Measurements from ENCODE around the gene B4GALNT3. TPM values are rescaled to one million over a fixed set of nuclear protein-coding genes. Genes with fewer than 3 reads are reported as not detected.
A peak's percentile ranks its signal among the peaks of the same experiment; 100 is the strongest.

The B4GALNT3 gene
- total RNA-seq, 1 experiment from 2014 or later, result 2.3 TPM

- POLR2A ChIA-PET, result no interaction called here
Measured at GRCh38 chr12:503111-503761, 43.5 kb downstream of the B4GALNT3 start.

GRCh38 chr12:505221-505620 lies 45.5 kb downstream of the B4GALNT3 start:
- DNase-seq (ENCODE audit: low read depth, low spot score) (no peak), ATAC-seq (no peak)
- peaks cover 5% of the 10 kb centered on the region; the same call in 1 of the 2 replicates for H3K4me1 ChIP-seq (ENCODE audit: control insufficient read depth, insufficient read depth, low read length)
- POLR2A ChIA-PET, result no interaction called here
- H3K27me3 ChIP-seq (ENCODE audit: control insufficient read depth, insufficient read depth, low read length), result no peaks in the 10 kb centered on the region
- no peak for TF ChIP-seq REST (IDR thresholded peaks at IDR 0.05; ENCODE audit: insufficient read depth in 1 of 2, low read depth in 2 of 2, low read length in 1 of 2)
- TF ChIP-seq TCF7L2 (IDR thresholded peaks at IDR 0.05; ENCODE audit: low read depth, low read length), result no peak
- TF ChIP-seq POLR2AphosphoS5 (IDR thresholded peaks at IDR 0.05; ENCODE audit: low read depth, low read length), result no peak
- TF ChIP-seq SIN3A (IDR thresholded peaks at IDR 0.05; ENCODE audit: borderline replicate concordance, insufficient read depth, low read depth, low read length), result no peak
- TF ChIP-seq CTCF (IDR thresholded peaks at IDR 0.05), result no peak
- intact Hi-C loops (cut with micrococcal nuclease; ENCODE audit: unreplicated experiment) (no loop called here), in situ Hi-C loops (cut with HindIII; ENCODE audit: low pct_unique_long_range_greater_than_20kb, low sequenced_read_pairs) (no loop called here)
- H3K9me3 ChIP-seq (ENCODE audit: control insufficient read depth, insufficient read depth, low read depth, low read length), result no peaks in the 10 kb centered on the region
- no peaks in the 10 kb centered on the region for H3K36me3 ChIP-seq (ENCODE audit: control insufficient read depth, insufficient read depth, low read length)
- no TSS peak for BruUV-seq (replicated peaks)
- CTCF ChIA-PET, result no interaction called here
- no peak overlapping the region for H3K27ac ChIP-seq (ENCODE audit: low read length)
- no peak overlapping the region for H3K4me3 ChIP-seq (ENCODE audit: low read depth in 2 of 2, low read length in 2 of 2)

More at GRCh38 chr12:503111-503761, 43.5 kb downstream of the B4GALNT3 start:
- H3K4me3 ChIP-seq (ENCODE audit: low read depth in 2 of 2, low read length in 2 of 2), result no peak overlapping the region
- no peaks in the 10 kb centered on the region for H3K36me3 ChIP-seq (ENCODE audit: control insufficient read depth, insufficient read depth, low read length)
- 0 out of 2 replicates have a peak, but pooled peaks have one; percentile 30 for ATAC-seq
- no peaks in the 10 kb centered on the region for H3K27me3 ChIP-seq (ENCODE audit: control insufficient read depth, insufficient read depth, low read length)
- CTCF ChIA-PET, result no interaction called here
- 0 out of 2 replicates have a peak, but pooled peaks cover 2% of the 10 kb centered on the region for H3K4me1 ChIP-seq (ENCODE audit: control insufficient read depth, insufficient read depth, low read length)
- TF ChIP-seq REST (IDR thresholded peaks at IDR 0.05; ENCODE audit: insufficient read depth in 1 of 2, low read depth in 2 of 2, low read length in 1 of 2) (no peak), POLR2AphosphoS5 (IDR thresholded peaks at IDR 0.05; ENCODE audit: low read depth, low read length) (no peak), SIN3A (IDR thresholded peaks at IDR 0.05; ENCODE audit: borderline replicate concordance, insufficient read depth, low read depth, low read length) (no peak), TCF7L2 (IDR thresholded peaks at IDR 0.05; ENCODE audit: low read depth, low read length) (no peak), CTCF (IDR thresholded peaks at IDR 0.05) (no peak)
- DNase-seq (ENCODE audit: low read depth, low spot score), result no peak
- BruUV-seq (replicated peaks), result no TSS peak
- in situ Hi-C loops (cut with HindIII; ENCODE audit: low pct_unique_long_range_greater_than_20kb, low sequenced_read_pairs) (no loop called here), intact Hi-C loops (cut with micrococcal nuclease; ENCODE audit: unreplicated experiment) (no loop called here)
- H3K27ac ChIP-seq (ENCODE audit: low read length), result no peak overlapping the region
- no peaks in the 10 kb centered on the region for H3K9me3 ChIP-seq (ENCODE audit: control insufficient read depth, insufficient read depth, low read depth, low read length)
